Left lung (tissue), 10 donors: ENCODE measurements around the gene ALKBH2. TPM values are rescaled to one million over a fixed set of nuclear protein-coding genes. Genes with fewer than 3 reads are reported as not detected.

Experiments used
- ATAC-seq: fragments of 200-7000 bp; cut with Tn5 transposase; one replicate; pipeline ENCODE4 v1.9.1; 2020; ENCODE audit warnings: moderate library complexity
- DNase-seq, 4 donors: peaks; one replicate each; pipeline ENCODE4 v3.0.0-alpha.2; 2013 to 2020
- H3K27ac ChIP-seq, 2 donors: fragments of 200-600 bp; sonication (generic) in 1 of 2; one replicate each; pipeline versions ENCODE4 v1.5.0 to v1.8.0; 2020 to 2021
- H3K27me3 ChIP-seq, 2 donors: fragments of 200-600 bp; sonication (generic) in 1 of 2; one replicate each; pipeline versions ENCODE4 v1.5.0 to v1.8.0; 2020 to 2021
- H3K36me3 ChIP-seq, 2 donors: fragments of 200-600 bp; sonication (generic) in 1 of 2; one replicate each; pipeline versions ENCODE4 v1.5.0 to v1.8.0; 2020 to 2021
- H3K4me1 ChIP-seq, 2 donors: fragments of 200-600 bp; one replicate each; pipeline ENCODE4 v1.8.0; 2021
- H3K4me3 ChIP-seq, 2 donors: fragments of 200-600 bp; sonication (generic) in 1 of 2; one replicate each; pipeline versions ENCODE4 v1.5.0 to v1.8.0; 2020 to 2021; ENCODE audit warnings: mild to moderate bottlenecking in 1 of 2
- H3K9me3 ChIP-seq, 2 donors: fragments of 200-600 bp; sonication (generic) in 1 of 2; one replicate each; pipeline versions ENCODE4 v1.5.0 to v1.8.0; 2020 to 2021
- CTCF ChIP-seq, 2 donors: fragments of 200-600 bp; sonication (generic) in 1 of 2; IDR thresholded peaks; one replicate each; pipeline versions ENCODE4 v1.5.0 to v1.8.0; 2021; ENCODE audit warnings: antibody characterized with exemption in 2 of 2
- intact Hi-C, 2 donors: fragments of 100-400 bp; cut with DNase I; formaldehyde crosslinking; loops; one replicate each; pipeline versions ENCODE4 v1.11.2 to v1.14.2; 2022
- polyA plus RNA-seq, 6 donors: library from polyadenylated mRNA; unstranded; fragments of 120-200 nt; gene quantifications; one replicate each; pipeline ENCODE4 v1.2.1, GENCODE V29; 2013; ENCODE audit not compliant: insufficient read length in 6 of 6
- total RNA-seq, 2 donors: library from RNA; stranded (reverse); fragmentation: NEBNext Ultra II Directional; extraction: Animal tissue kit (Norgen Biotek cat#: 25700); gene quantifications; one replicate each; pipeline ENCODE4 v1.2.1, GENCODE V29; 2021
- donor health status: DM: no; HTN: yes; CAD: no.
- donor health status: DM: no; HTN: no; CAD: no.

ALKBH2 gene
- total and polyA plus RNA-seq, 8 donors = 7.3 to 32.5 (median 28.0) TPM

DNA sequence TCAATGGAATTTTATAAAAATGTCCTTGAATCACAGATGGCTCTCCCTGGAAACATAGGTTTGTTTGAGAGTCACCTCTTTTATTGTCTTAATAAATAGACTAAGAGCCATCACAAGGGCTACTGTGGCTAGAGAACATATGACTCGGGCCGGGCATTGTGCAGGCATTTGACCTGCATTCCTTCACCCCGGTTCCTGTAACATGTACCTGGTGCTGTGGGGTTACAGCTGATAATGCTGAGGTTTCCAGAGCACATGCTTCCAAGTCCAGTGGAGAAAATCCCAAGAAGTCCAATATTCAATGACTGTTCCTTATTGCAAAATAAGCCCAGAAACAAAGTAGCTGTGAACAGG, 22.1 kb upstream of the ALKBH2 start:
- H3K27ac ChIP-seq = peak overlapping the region in 1 of 2 donors; percentile 63
- intact Hi-C loops = loop anchor here in 1 of 2 donors (10.0 kb wide), 1 partner anchor 269 kb away; no protein-coding TSS in a partner anchor
- no peaks in the 10 kb centered on the region for H3K27me3 ChIP-seq
- H3K4me3 ChIP-seq = no peak overlapping the region
- ATAC-seq = no peak
- no peak for TF ChIP-seq CTCF (IDR thresholded peaks at IDR 0.05)
- no peaks in the 10 kb centered on the region for H3K36me3 ChIP-seq
- no peak for DNase-seq
- H3K4me1 ChIP-seq = peaks cover 5 to 22% of the 10 kb centered on the region in 2 donors
- H3K9me3 ChIP-seq = no peaks in the 10 kb centered on the region

GRCh38 chr12:109114644-109115043, 21.4 kb upstream of the ALKBH2 start:
- no peaks in the 10 kb centered on the region for H3K36me3 ChIP-seq
- no peak overlapping the region for H3K4me3 ChIP-seq
- H3K4me1 ChIP-seq = peaks cover 5 to 22% of the 10 kb centered on the region in 2 donors
- no peaks in the 10 kb centered on the region for H3K9me3 ChIP-seq
- H3K27ac ChIP-seq = no peak overlapping the region
- TF ChIP-seq CTCF (IDR thresholded peaks at IDR 0.05) = no peak
- intact Hi-C loops = loop anchor here in 1 of 2 donors (10.0 kb wide), 1 partner anchor 270 kb away; no protein-coding TSS in a partner anchor
- ATAC-seq (no peak), DNase-seq (no peak)
- no peaks in the 10 kb centered on the region for H3K27me3 ChIP-seq

GRCh38 chr12:109113661-109114321, 20.5 kb upstream of the ALKBH2 start:
- no peak for TF ChIP-seq CTCF (IDR thresholded peaks at IDR 0.05)
- ATAC-seq (no peak), DNase-seq (no peak)
- no peak overlapping the region for H3K4me3 ChIP-seq
- no peaks in the 10 kb centered on the region for H3K9me3 ChIP-seq
- no peaks in the 10 kb centered on the region for H3K27me3 ChIP-seq
- H3K4me1 ChIP-seq = peaks cover 5 to 22% of the 10 kb centered on the region in 2 donors
- intact Hi-C loops = loop anchor here in 1 of 2 donors (10.0 kb wide), 1 partner anchor 271 kb away; no protein-coding TSS in a partner anchor
- no peaks in the 10 kb centered on the region for H3K36me3 ChIP-seq
- H3K27ac ChIP-seq = no peak overlapping the region

- Histone ChIP-seq H3K27me3 (no peaks in the 10 kb centered on the region), H3K4me3 (no peak overlapping the region), H3K27ac (no peak overlapping the region), H3K36me3 (peaks cover 0 to 2% of the 10 kb centered on the region in 2 donors), H3K4me1 (peaks cover 5 to 22% of the 10 kb centered on the region in 2 donors), H3K9me3 (no peaks in the 10 kb centered on the region)
- no peak for ATAC-seq
- intact Hi-C loops = loop anchor here in 1 of 2 donors (10.0 kb wide), 1 partner anchor 272 kb away; no protein-coding TSS in a partner anchor
- no peak for TF ChIP-seq CTCF (IDR thresholded peaks at IDR 0.05)
- no peak for DNase-seq
Observed at GRCh38 chr12:109112720-109113465, 19.6 kb upstream of the ALKBH2 start.

DNA sequence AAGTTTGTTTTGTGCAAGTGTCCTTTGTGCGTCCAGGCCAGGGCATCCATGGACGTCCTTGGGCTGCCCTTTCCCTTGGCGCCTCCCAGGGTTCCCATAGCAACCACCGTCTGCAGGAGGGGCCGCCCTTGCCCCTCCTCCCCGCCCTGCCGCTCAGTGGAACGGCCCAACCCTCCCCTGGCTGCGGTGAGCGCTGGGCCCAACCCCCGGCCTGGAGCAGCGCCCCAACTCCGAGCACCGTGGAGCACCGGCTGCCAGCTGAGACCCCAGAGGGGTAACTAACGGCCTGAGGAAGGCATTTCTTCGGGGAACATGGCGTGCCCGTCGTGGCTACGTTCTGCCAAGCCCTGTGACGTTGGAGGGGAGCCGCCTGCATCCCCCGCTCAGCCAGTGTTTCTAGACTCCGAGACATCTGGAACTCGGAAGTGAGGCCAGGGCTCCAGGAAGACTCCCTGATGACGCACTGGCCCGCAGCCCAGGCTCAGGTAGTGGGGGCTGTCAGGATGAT, 17.8 kb upstream of the ALKBH2 start:
- peak overlapping the region; percentile 75 to 79 for H3K27ac ChIP-seq
- intact Hi-C loops = loop anchor here in 1 of 2 donors (10.0 kb wide), 1 partner anchor 274 kb away; no protein-coding TSS in a partner anchor
- no peaks in the 10 kb centered on the region for H3K9me3 ChIP-seq
- TF ChIP-seq CTCF (IDR thresholded peaks at IDR 0.05) = no peak
- ATAC-seq (peak; percentile 97), DNase-seq (peak; percentile 81 to 93 (median 92))
- peaks cover 0 to 15% of the 10 kb centered on the region in 2 donors for H3K36me3 ChIP-seq
- peaks cover 5 to 14% of the 10 kb centered on the region in 2 donors for H3K4me1 ChIP-seq
- no peaks in the 10 kb centered on the region for H3K27me3 ChIP-seq
- H3K4me3 ChIP-seq = peak overlapping the region; percentile 39 to 43
